A673 (cell line): Measurements from ENCODE around the gene PRSS27. TPM values are rescaled to one million over a fixed set of nuclear protein-coding genes. Genes with fewer than 3 reads are reported as not detected.

Experiments used
- BruUV-seq: library from RNA; stranded (reverse); fragments of 400-500 nt; replicated peaks from 2 replicates; lab custom pipeline; 2021; lab: Mats Ljungman, UMichigan
- CTCF ChIA-PET: fragments of 300-600 bp; sonication (Branson Sonifier 250); formaldehyde crosslinking; loops from one replicate; lab custom pipeline; 2022; ENCODE audit warnings: antibody characterized with exemption; lab: Charles Lee
- POLR2A ChIA-PET: fragments of 300-600 bp; sonication (Branson Sonifier 250); formaldehyde crosslinking; loops from one replicate; lab custom pipeline; 2022; ENCODE audit warnings: antibody characterized with exemption; ENCODE audit not compliant: low non-redundant PET; lab: Charles Lee
- DNase-seq: peaks from one replicate; pipeline ENCODE4 v3.0.0-alpha.2; 2015; ENCODE audit warnings: low spot score
- H3K27ac ChIP-seq: fragments of 200-600 bp; sonication (generic); 2 replicates; pipeline ENCODE4 v1.5.1; 2016; ENCODE audit warnings: mixed run types, low read depth, mild to moderate bottlenecking, mixed read lengths, antibody characterized with exemption, low read length; ENCODE audit not compliant: poor library complexity, severe bottlenecking
- H3K27me3 ChIP-seq: fragments of 200-600 bp; sonication (generic); replicated peaks from 2 replicates; pipeline ENCODE4 v1.6.1; 2017; ENCODE audit warnings: mixed run types, low read depth, mild to moderate bottlenecking, mixed read lengths, antibody characterized with exemption, low read length; ENCODE audit not compliant: insufficient read depth, poor library complexity
- H3K36me3 ChIP-seq: fragments of 200-600 bp; sonication (generic); 2 replicates; pipeline ENCODE4 v1.6.1; 2016; ENCODE audit warnings: mixed run types, mild to moderate bottlenecking, mixed read lengths, antibody characterized with exemption, low read length; ENCODE audit not compliant: insufficient read depth, poor library complexity, severe bottlenecking
- H3K4me1 ChIP-seq: fragments of 200-600 bp; sonication (generic); 2 replicates; pipeline ENCODE4 v1.6.1; 2017; ENCODE audit warnings: mixed run types, mild to moderate bottlenecking, mixed read lengths, antibody characterized with exemption, low read length; ENCODE audit not compliant: insufficient read depth, poor library complexity, severe bottlenecking
- H3K4me3 ChIP-seq: fragments of 200-600 bp; sonication (generic); 2 replicates; pipeline ENCODE4 v1.5.1; 2016; ENCODE audit warnings: low read depth, mixed run types, mild to moderate bottlenecking, mixed read lengths, low read length; ENCODE audit not compliant: poor library complexity, severe bottlenecking
- H3K9me3 ChIP-seq: fragments of 200-600 bp; sonication (generic); 2 replicates; pipeline ENCODE4 v1.6.1; 2016; ENCODE audit warnings: mixed run types, low read depth, mild to moderate bottlenecking, mixed read lengths, antibody characterized with exemption, low read length; ENCODE audit not compliant: poor library complexity, severe bottlenecking
- EZH2 ChIP-seq: fragments of 200-600 bp; sonication (generic); IDR thresholded peaks from 2 replicates; pipeline ENCODE4 v1.6.1; 2017; ENCODE audit warnings: borderline replicate concordance, low read depth, mild to moderate bottlenecking, mixed read lengths, antibody characterized with exemption, low read length; ENCODE audit not compliant: poor library complexity, severe bottlenecking
- intact Hi-C: fragments of 100-400 bp; cut with micrococcal nuclease; formaldehyde crosslinking; loops from one replicate; pipeline ENCODE4 v1.10.0; 2022; ENCODE audit not compliant: unreplicated experiment
- total RNA-seq: library from RNA; stranded (reverse); gene quantifications from 2 replicates; pipeline ENCODE4 v1.2.3, GENCODE V29; 2021
- TF ChIP-seq, protein P1 (sequence below): fragments of 300-800, 200-600 bp; sonication (generic); conservative IDR thresholded peaks from 2 replicates; pipeline ENCODE4 v1.5.1; 2017; ENCODE audit warnings: low read depth, mild to moderate bottlenecking, antibody characterized with exemption, low read length, moderate library complexity, mixed read lengths

The PRSS27 gene
- total RNA-seq, 1 experiment from 2014 or later: 1.3 TPM

GRCh38 chr16:2752035-2752849, 32.2 kb upstream of the PRSS27 start, which contains the start of gene SRRM2:
TSS of gene SRRM2 (plus strand) at chr16:2752638. CDS start at chr16:2756365, 3,727 bp downstream.
- ChIA-PET CTCF (interaction anchor here (0.6 kb wide), 1 partner anchor 29 kb away, joined by 3 read pairs; no protein-coding TSS in a partner anchor), POLR2A (interaction anchor here (0.6 to 0.7 kb wide), 6 partner anchors 11 to 590 kb away, joined by 3 to 8 read pairs (median 6); partner anchors contain the start of gene ELOB)
- Histone ChIP-seq H3K4me1 (peaks cover 32% of the 10 kb centered on the region), H3K27me3 (no peaks in the 10 kb centered on the region), H3K4me3 (peak within 1 kb of the TSS; percentile 97), H3K36me3 (peaks cover 31% of the 10 kb centered on the region), H3K9me3 (no peaks in the 10 kb centered on the region), H3K27ac (peak within 1 kb of the TSS; percentile 100)
- intact Hi-C loops: no loop called here
- no TSS peak for BruUV-seq
- TF ChIP-seq EZH2: no peak
- peak; percentile 98 for DNase-seq

- DNase-seq: no peak
- peak overlapping the region; percentile 100 for H3K27ac ChIP-seq
- BruUV-seq: TSS peak; percentile 82
- no peaks in the 10 kb centered on the region for H3K27me3 ChIP-seq
- POLR2A ChIA-PET: no interaction called here
- CTCF ChIA-PET: no interaction called here
- H3K4me1 ChIP-seq: peaks cover 32% of the 10 kb centered on the region
- H3K36me3 ChIP-seq: peaks cover 25% of the 10 kb centered on the region
- H3K9me3 ChIP-seq: no peaks in the 10 kb centered on the region
- intact Hi-C loops: no loop called here
- peak overlapping the region; percentile 97 for H3K4me3 ChIP-seq
- TF ChIP-seq, protein P1, sequence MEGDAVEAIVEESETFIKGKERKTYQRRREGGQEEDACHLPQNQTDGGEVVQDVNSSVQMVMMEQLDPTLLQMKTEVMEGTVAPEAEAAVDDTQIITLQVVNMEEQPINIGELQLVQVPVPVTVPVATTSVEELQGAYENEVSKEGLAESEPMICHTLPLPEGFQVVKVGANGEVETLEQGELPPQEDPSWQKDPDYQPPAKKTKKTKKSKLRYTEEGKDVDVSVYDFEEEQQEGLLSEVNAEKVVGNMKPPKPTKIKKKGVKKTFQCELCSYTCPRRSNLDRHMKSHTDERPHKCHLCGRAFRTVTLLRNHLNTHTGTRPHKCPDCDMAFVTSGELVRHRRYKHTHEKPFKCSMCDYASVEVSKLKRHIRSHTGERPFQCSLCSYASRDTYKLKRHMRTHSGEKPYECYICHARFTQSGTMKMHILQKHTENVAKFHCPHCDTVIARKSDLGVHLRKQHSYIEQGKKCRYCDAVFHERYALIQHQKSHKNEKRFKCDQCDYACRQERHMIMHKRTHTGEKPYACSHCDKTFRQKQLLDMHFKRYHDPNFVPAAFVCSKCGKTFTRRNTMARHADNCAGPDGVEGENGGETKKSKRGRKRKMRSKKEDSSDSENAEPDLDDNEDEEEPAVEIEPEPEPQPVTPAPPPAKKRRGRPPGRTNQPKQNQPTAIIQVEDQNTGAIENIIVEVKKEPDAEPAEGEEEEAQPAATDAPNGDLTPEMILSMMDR: no peak
- no peak for TF ChIP-seq EZH2
Observed at GRCh38 chr16:2751577-2752034, 31.6 kb upstream of the PRSS27 start.

- CTCF ChIA-PET: no interaction called here
- DNase-seq: no peak
- H3K27ac ChIP-seq: peak overlapping the region; percentile 33
- BruUV-seq: no TSS peak
- H3K36me3 ChIP-seq: peaks cover 8% of the 10 kb centered on the region
- POLR2A ChIA-PET: no interaction called here
- intact Hi-C loops: no loop called here
- H3K4me3 ChIP-seq: no peak overlapping the region
- no peak for TF ChIP-seq EZH2
- TF ChIP-seq, protein P1: no peak
- H3K9me3 ChIP-seq: no peaks in the 10 kb centered on the region
- no peaks in the 10 kb centered on the region for H3K27me3 ChIP-seq
- H3K4me1 ChIP-seq: peaks cover 22% of the 10 kb centered on the region
Observed at GRCh38 chr16:2749936-2750335, 29.9 kb upstream of the PRSS27 start.
